Measurements from ENCODE around the gene AP3S2.

DNA sequence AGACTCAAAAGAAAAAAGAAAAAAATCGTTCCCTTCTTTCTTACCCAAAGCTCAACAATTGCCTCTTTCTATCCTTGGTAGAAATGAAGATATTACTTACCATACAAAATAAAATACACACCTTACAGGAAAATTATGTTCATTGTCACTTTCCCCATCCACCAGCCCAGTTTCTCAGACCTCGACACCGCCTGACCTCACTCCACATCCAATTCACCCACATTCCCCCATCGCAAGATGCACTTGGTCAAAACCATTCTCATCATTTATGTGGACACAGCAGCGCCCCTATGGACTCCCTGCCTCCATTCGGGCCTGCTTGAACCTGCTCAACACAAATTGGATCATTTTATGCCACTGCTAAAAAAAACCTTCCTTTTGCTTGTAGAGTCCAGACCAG lies 86.1 kb downstream of the AP3S2 start:
- TF ChIP-seq POLR2A (IDR thresholded peaks at IDR 0.05): no peak
- TF ChIP-seq POLR2AphosphoS5 (IDR thresholded peaks at IDR 0.05; ENCODE audit: insufficient read depth in 1 of 2, low read depth in 1 of 2): no peak

Data from vagina (tissue), 2 donors.